Measurements from ENCODE around the gene SLC49A3.

The SLC49A3 gene

DNA sequence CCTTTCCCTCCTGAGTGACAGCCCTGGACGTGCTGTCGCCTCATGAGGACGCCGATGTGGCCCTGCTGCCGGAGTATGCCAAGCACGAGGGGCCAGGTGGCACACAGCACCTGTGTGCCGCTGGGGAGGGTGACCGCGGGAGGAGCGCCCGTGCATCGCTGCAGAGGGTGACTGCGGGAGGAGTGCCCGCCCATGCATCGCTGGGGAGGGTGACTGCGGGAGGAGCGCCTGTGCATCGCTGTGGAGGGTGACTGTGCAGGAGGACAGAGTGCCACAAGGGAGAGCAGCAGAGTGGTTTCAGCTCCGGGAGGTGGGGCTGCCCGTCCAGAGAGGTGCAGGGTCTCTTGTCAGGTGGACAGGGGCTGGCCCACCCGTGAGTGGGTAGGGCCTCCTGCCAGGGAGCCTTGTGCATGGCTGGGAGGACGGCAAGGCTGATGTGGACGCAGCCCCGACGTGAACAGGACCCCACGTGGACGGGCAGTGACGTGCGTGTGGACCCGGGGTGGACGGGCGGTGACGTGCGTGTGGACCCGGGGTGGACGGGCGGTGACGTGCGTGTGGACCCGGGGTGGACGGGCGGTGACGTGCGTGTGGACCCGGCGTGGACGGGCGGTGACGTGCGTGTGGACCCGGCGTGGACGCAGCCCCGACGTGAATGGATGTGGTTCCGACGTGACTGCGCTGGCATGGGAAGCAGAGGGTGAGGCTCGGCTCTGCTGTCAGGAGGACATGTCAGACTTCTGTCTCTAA is 31.3 kb upstream of the SLC49A3 start:
- Histone ChIP-seq H3K36me3 (ENCODE audit: control insufficient read depth, insufficient read depth, low read length) (peaks cover 11% of the 10 kb centered on the region), H3K4me3 (ENCODE audit: low read depth, low read length) (no peak overlapping the region), H3K9ac (ENCODE audit: low read depth, low read length) (no peak overlapping the region), H3K4me1 (ENCODE audit: control insufficient read depth, insufficient read depth, low read length) (no peaks in the 10 kb centered on the region), H3K9me3 (ENCODE audit: control insufficient read depth, insufficient read depth, low read length) (no peaks in the 10 kb centered on the region), H3K27me3 (ENCODE audit: control insufficient read depth, insufficient read depth, low read length) (no peaks in the 10 kb centered on the region)

DNA sequence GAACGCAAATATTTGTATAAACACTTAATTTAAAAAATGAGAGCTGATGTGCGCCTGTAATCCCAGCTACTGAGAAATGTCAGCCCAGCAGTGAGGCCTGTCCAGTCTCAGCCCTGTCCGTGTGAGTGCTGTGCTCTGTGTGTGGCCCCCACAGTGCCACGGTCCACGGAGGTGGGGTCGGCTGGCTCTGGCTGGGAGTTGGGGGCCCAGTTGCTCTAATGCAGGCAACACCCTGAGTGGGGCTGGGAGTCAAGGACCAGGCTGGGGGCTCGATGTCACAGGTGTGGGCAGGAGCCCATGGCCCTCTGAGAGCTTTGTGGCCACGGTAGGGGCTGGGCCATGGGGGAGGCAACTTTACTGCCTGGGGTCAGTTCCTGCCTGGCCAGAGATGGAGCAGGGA is 29.5 kb upstream of the SLC49A3 start:
- Histone ChIP-seq H3K4me3 (ENCODE audit: low read depth, low read length) (no peak overlapping the region), H3K4me1 (ENCODE audit: control insufficient read depth, insufficient read depth, low read length) (no peaks in the 10 kb centered on the region), H3K9ac (ENCODE audit: low read depth, low read length) (no peak overlapping the region), H3K27me3 (ENCODE audit: control insufficient read depth, insufficient read depth, low read length) (no peaks in the 10 kb centered on the region), H3K9me3 (ENCODE audit: control insufficient read depth, insufficient read depth, low read length) (no peaks in the 10 kb centered on the region), H3K36me3 (ENCODE audit: control insufficient read depth, insufficient read depth, low read length) (peaks cover 7% of the 10 kb centered on the region)

DNA sequence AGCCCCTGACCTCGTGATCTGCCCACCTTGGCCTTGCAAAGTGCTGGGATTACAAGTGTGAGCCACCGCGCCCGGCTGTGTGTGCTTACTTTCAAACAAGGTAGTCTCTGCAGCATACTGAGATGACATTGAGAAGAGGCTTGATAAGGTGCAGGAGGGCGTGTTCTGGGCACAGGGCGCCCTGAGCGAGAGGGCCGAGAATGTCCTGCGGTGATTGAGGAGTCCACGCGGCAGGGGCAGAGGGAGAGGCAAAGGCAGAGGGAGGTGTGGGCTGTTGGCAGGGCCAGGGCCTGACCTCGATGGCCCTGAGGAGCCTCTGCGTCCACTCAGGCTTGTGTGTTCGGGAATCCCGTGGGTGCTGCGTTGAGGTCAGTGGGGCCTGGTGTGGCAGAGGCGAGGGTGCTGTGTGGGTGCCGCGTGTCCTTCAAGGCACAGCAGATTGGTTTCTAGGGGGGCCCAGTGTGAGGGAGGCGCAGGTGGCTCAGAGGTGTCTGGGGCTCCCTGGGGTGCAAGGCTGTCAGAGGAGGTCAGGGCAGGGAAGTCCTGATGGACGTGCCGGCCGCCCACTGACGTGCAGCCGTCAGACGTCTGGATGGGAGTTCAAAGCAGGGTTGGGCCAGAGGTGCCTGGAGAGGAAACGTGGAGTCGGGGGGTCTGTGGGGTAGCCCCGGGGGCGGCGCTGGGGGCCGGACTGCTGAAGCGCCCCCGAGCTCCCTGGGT is 28.8 kb upstream of the SLC49A3 start:
- H3K9ac ChIP-seq (ENCODE audit: low read depth, low read length): peak overlapping the region; percentile 47
- no peaks in the 10 kb centered on the region for H3K4me1 ChIP-seq (ENCODE audit: control insufficient read depth, insufficient read depth, low read length)
- H3K9me3 ChIP-seq (ENCODE audit: control insufficient read depth, insufficient read depth, low read length): no peaks in the 10 kb centered on the region
- H3K27me3 ChIP-seq (ENCODE audit: control insufficient read depth, insufficient read depth, low read length): no peaks in the 10 kb centered on the region
- no peak overlapping the region for H3K4me3 ChIP-seq (ENCODE audit: low read depth, low read length)
- peaks cover 7% of the 10 kb centered on the region for H3K36me3 ChIP-seq (ENCODE audit: control insufficient read depth, insufficient read depth, low read length)

DNA sequence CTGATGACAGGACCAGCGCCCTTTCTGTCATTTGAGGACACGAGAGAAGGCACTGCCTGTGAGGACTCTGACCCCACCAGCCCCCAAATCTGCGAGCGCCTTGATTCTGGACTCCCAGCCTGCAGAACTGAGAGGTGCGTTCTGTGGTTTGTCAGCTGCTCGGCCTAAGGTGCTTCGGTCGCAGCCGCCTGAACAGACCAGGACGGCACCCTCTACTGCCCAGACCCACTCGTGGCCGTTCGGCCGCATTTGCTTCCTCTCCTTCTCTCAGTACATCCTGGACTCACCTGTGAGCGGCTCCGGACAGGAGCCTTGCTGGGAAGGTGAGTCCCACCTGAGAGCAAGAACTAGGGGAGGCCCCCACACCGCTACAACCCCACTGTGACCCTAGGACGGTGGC is 25.1 kb upstream of the SLC49A3 start:
- Histone ChIP-seq H3K36me3 (ENCODE audit: control insufficient read depth, insufficient read depth, low read length) (no peaks in the 10 kb centered on the region), H3K4me3 (ENCODE audit: low read depth, low read length) (no peak overlapping the region), H3K9me3 (ENCODE audit: control insufficient read depth, insufficient read depth, low read length) (no peaks in the 10 kb centered on the region), H3K27me3 (ENCODE audit: control insufficient read depth, insufficient read depth, low read length) (no peaks in the 10 kb centered on the region), H3K9ac (ENCODE audit: low read depth, low read length) (no peak overlapping the region), H3K4me1 (ENCODE audit: control insufficient read depth, insufficient read depth, low read length) (no peaks in the 10 kb centered on the region)

DNA sequence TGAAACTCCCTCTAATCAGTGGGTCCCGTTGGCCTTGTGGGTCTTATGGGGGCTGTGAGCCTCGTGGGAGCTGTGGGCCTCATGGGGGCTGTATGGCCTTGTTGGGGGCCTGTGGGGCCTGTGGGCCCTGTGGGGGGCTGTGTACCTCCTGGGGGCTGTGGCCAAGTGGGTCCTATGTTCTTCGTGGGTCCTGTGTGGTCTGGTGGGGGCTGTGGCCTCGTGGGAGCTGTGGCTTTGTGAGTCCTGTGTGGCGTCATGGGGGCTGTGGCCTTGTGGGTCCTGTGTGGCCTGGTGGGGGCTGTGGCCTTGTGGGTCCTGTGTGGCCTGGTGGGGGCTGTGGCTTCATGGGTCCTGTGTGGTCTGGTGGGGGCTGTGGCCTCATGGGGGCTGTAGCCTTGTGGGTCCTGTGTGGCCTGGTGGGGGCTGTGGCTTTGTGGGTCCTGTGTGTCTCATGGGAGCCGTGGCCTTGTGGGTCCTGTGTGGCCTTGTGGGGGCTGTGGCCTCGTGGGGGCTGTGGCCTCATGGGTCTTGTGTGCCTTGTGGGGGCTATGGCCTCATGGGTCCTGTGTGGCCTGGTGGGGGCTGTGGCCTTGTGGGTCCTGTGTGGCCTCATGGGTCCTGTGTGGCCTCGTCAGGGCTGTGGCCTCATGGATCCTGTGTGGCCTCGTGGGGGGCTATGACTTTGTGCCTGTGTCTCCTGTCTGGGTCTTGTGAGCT is 24.1 kb upstream of the SLC49A3 start:
- Histone ChIP-seq H3K27me3 (ENCODE audit: control insufficient read depth, insufficient read depth, low read length) (no peaks in the 10 kb centered on the region), H3K9ac (ENCODE audit: low read depth, low read length) (no peak overlapping the region)

DNA sequence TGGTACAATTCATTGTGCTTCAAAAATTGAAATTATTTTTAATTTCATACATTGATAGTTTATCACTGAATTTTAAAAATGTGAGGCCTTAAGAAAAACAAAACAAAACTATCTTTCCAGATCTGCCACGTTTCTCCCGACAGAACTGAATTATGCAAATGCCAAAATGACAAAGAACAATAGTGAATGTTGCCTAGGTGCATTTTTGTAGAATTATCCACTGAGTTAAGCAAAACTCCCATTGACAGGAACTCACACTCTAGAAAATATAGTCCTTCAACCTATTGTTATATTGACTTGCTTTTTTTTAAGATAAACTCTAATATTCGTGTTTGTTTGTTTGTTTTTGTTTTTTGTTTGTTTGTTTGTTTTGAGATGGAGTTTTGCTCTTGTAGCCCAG is 23.1 kb upstream of the SLC49A3 start:
- no peak overlapping the region for H3K4me3 ChIP-seq (ENCODE audit: low read depth, low read length)
- H3K4me1 ChIP-seq (ENCODE audit: control insufficient read depth, insufficient read depth, low read length): no peaks in the 10 kb centered on the region
- H3K27me3 ChIP-seq (ENCODE audit: control insufficient read depth, insufficient read depth, low read length): no peaks in the 10 kb centered on the region
- no peaks in the 10 kb centered on the region for H3K36me3 ChIP-seq (ENCODE audit: control insufficient read depth, insufficient read depth, low read length)
- no peaks in the 10 kb centered on the region for H3K9me3 ChIP-seq (ENCODE audit: control insufficient read depth, insufficient read depth, low read length)
- no peak overlapping the region for H3K9ac ChIP-seq (ENCODE audit: low read depth, low read length)

More for the DNA sequence above, 24.1 kb upstream of the SLC49A3 start:
- Histone ChIP-seq H3K9me3 (ENCODE audit: control insufficient read depth, insufficient read depth, low read length) (no peaks in the 10 kb centered on the region), H3K4me3 (ENCODE audit: low read depth, low read length) (no peak overlapping the region), H3K36me3 (ENCODE audit: control insufficient read depth, insufficient read depth, low read length) (no peaks in the 10 kb centered on the region), H3K4me1 (ENCODE audit: control insufficient read depth, insufficient read depth, low read length) (no peaks in the 10 kb centered on the region)

DNA sequence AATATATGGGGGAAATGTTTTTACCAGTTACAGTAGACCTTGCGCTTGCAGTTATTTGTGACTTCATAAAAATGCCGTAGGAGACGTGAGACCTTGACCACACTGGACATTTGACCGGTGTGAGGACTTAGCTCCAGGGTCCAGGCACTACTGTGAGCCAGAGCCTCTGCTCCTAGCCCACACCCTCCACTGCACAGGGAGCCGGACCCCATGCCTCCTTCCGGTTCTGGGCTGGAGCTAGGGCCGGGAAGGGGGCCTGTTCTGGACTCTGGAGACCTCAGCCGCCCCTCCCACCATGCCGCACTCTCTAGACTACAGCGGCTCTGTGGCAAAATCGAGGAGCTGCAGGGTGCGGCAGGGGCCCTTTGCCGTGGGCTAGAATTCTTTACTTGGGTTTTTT is 22.0 kb upstream of the SLC49A3 start:
- no peak overlapping the region for H3K9ac ChIP-seq (ENCODE audit: low read depth, low read length)
- no peak overlapping the region for H3K4me3 ChIP-seq (ENCODE audit: low read depth, low read length)
- no peaks in the 10 kb centered on the region for H3K9me3 ChIP-seq (ENCODE audit: control insufficient read depth, insufficient read depth, low read length)
- no peaks in the 10 kb centered on the region for H3K4me1 ChIP-seq (ENCODE audit: control insufficient read depth, insufficient read depth, low read length)
- no peaks in the 10 kb centered on the region for H3K27me3 ChIP-seq (ENCODE audit: control insufficient read depth, insufficient read depth, low read length)
- no peaks in the 10 kb centered on the region for H3K36me3 ChIP-seq (ENCODE audit: control insufficient read depth, insufficient read depth, low read length)

DNA sequence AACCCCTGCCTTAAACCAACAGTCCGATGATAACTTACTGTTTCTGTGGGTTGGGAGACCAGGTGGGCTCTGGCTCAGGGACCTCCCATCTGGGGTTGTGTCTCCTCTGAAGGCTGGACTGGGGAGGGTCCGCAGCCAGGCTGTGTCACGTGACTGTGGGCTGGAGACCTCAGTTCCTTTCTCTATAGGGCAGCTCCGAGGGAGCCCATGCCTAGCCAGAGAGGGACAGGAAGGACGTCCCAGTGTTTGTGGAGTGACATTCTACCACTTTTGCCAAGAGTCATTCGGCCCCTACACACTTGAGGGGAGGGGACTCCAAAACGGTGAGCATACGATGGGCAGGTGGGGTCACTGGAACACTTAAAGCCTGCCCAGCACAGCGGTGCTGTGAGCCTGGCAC is 21.2 kb upstream of the SLC49A3 start:
- H3K4me1 ChIP-seq (ENCODE audit: control insufficient read depth, insufficient read depth, low read length): no peaks in the 10 kb centered on the region
- H3K9ac ChIP-seq (ENCODE audit: low read depth, low read length): no peak overlapping the region
- H3K9me3 ChIP-seq (ENCODE audit: control insufficient read depth, insufficient read depth, low read length): no peaks in the 10 kb centered on the region
- H3K27me3 ChIP-seq (ENCODE audit: control insufficient read depth, insufficient read depth, low read length): peaks cover under 1% of the 10 kb centered on the region
- H3K4me3 ChIP-seq (ENCODE audit: low read depth, low read length): no peak overlapping the region
- no peaks in the 10 kb centered on the region for H3K36me3 ChIP-seq (ENCODE audit: control insufficient read depth, insufficient read depth, low read length)

DNA sequence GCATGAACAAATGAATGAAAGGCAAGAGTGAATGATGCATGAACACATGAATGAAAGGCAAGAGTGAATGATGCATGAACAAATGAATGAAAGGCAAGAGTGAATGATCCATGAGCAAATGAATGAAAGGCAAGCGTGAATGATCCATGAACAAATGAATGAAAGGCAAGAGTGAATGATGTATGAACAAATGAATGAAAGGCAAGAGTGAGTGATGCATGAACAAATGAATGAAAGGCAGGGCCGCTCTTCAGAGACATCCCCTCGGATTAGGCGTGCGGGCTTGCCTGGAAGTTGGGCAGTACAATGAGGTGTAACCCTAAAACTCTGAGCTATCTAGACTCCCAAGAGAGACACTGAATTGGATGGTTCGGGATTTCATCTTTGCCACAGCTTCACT is 20.4 kb upstream of the SLC49A3 start:
- no peaks in the 10 kb centered on the region for H3K9me3 ChIP-seq (ENCODE audit: control insufficient read depth, insufficient read depth, low read length)
- H3K36me3 ChIP-seq (ENCODE audit: control insufficient read depth, insufficient read depth, low read length): no peaks in the 10 kb centered on the region
- H3K27me3 ChIP-seq (ENCODE audit: control insufficient read depth, insufficient read depth, low read length): peaks cover 5% of the 10 kb centered on the region
- no peak overlapping the region for H3K9ac ChIP-seq (ENCODE audit: low read depth, low read length)
- H3K4me3 ChIP-seq (ENCODE audit: low read depth, low read length): no peak overlapping the region
- H3K4me1 ChIP-seq (ENCODE audit: control insufficient read depth, insufficient read depth, low read length): no peaks in the 10 kb centered on the region

DNA sequence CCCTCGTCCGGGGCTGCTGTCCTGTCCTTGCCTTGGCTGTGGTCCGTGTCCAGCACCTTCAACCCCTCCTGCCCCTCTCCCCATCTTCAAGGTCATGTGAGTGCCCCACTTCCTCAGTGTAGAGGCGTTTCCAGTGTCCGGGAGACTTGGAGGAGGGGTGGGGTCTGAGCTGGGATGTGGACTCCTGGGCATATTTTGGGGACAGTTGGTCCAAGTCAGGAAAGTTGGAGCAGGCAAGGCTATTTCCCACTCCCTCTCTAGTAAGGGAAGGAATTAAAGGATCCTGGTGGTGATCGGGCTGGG is 19.6 kb upstream of the SLC49A3 start:
- Histone ChIP-seq H3K36me3 (ENCODE audit: control insufficient read depth, insufficient read depth, low read length) (no peaks in the 10 kb centered on the region), H3K27me3 (ENCODE audit: control insufficient read depth, insufficient read depth, low read length) (peaks cover 5% of the 10 kb centered on the region), H3K9me3 (ENCODE audit: control insufficient read depth, insufficient read depth, low read length) (no peaks in the 10 kb centered on the region), H3K9ac (ENCODE audit: low read depth, low read length) (no peak overlapping the region), H3K4me1 (ENCODE audit: control insufficient read depth, insufficient read depth, low read length) (no peaks in the 10 kb centered on the region), H3K4me3 (ENCODE audit: low read depth, low read length) (no peak overlapping the region)

DNA sequence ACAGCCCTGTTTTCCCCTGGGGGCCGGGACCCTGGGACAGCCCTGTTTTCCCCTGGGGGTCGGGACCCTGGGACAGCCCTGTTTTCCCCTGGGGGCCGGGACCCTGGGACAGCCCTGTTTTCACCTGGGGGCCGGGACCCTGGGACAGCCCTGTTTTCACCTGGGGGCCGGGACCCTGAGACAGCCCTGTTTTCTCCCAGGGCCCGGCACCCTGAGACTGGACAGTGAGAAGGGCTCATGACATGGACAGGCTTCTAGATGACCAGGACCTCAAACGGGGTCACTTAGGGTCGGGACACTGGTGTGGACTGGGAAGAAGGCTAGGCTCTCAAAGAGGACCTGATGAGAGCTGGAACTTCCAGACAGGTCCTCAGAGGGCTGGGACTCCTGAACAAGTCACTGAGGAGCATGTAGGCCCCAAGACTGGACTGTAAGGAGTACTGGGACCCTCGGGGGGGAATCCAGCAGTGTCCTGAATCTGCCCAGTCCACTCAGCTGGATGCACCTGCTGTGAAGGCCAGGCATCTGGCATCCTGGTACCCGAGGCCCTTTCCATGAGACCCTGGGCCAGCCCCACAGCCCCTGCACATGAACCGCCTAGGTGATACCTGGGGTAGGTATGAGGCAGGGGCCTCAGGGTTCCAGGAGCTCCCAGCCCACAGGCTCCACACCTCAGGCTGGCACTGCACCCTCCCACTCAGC is 19.1 kb upstream of the SLC49A3 start:
- Histone ChIP-seq H3K4me1 (ENCODE audit: control insufficient read depth, insufficient read depth, low read length) (no peaks in the 10 kb centered on the region), H3K9ac (ENCODE audit: low read depth, low read length) (no peak overlapping the region), H3K27me3 (ENCODE audit: control insufficient read depth, insufficient read depth, low read length) (peaks cover 5% of the 10 kb centered on the region), H3K9me3 (ENCODE audit: control insufficient read depth, insufficient read depth, low read length) (no peaks in the 10 kb centered on the region), H3K36me3 (ENCODE audit: control insufficient read depth, insufficient read depth, low read length) (no peaks in the 10 kb centered on the region), H3K4me3 (ENCODE audit: low read depth, low read length) (no peak overlapping the region)

All from iPS-15b (cell line).